HCT116 (cell line): ENCODE results near the gene POMGNT1. TPM values are rescaled to one million over a fixed set of nuclear protein-coding genes. Genes with fewer than 3 reads are reported as not detected.

Experiments used
- ATAC-seq: fragments of 200-7000 bp; cut with Tn5 transposase; 2 replicates; pipeline ENCODE4 v1.9.1; 2020; ENCODE audit warnings: mild to moderate bottlenecking, moderate library complexity
- BruUV-seq: library from RNA; stranded (reverse); fragments of 400-500 nt; replicated peaks from 2 replicates; lab custom pipeline; 2021; lab: Mats Ljungman, UMichigan
- CTCF ChIA-PET: fragments of 300-600 bp; sonication (Branson Sonifier 250); formaldehyde crosslinking; loops from one replicate; lab custom pipeline; 2021; ENCODE audit warnings: antibody characterized with exemption; lab: Charles Lee
- POLR2A ChIA-PET: fragments of 300-600, 350-600 bp; sonication (Branson Sonifier 250); formaldehyde crosslinking; loops from one replicate; lab custom pipeline; 2021; ENCODE audit warnings: antibody characterized with exemption; lab: Charles Lee
- RAD21 ChIA-PET, 2 experiments: fragments of 300-600 bp; sonication (Branson Sonifier 250); formaldehyde crosslinking; loops; one replicate each; lab custom pipeline; 2023; ENCODE audit warnings: low total read pairs in 2 of 2; ENCODE audit not compliant: uncharacterized antibody in 2 of 2, unreplicated experiment in 2 of 2, low non-redundant PET in 1 of 2; lab: Charles Lee
- DNase-seq: peaks from one replicate; pipeline ENCODE4 v3.0.0-alpha.2; 2010; ENCODE audit warnings: low read depth, low spot score
- H2AFZ ChIP-seq: fragments of 200-600 bp; shearing (Covaris generic), sonication (generic); 2 replicates; pipeline ENCODE4 v1.6.1; 2017; ENCODE audit warnings: low read depth, mixed run types, mixed read lengths, antibody characterized with exemption, low read length; ENCODE audit not compliant: poor library complexity, severe bottlenecking
- H3K27ac ChIP-seq: 2 replicates; pipeline ENCODE4 v1.5.1; 2012; ENCODE audit warnings: low read depth, low read length
- H3K27me3 ChIP-seq: fragments of 200-600 bp; sonication (generic); 2 replicates; pipeline ENCODE4 v1.6.1; 2016; ENCODE audit warnings: mixed run types, low read length, mixed read lengths; ENCODE audit not compliant: insufficient read depth
- H3K36me3 ChIP-seq, 2 experiments: fragments of 200-500 bp in 1 of 2; fragments of 200-600 bp in 1 of 2; sonication (Bioruptor generic) in 1 of 2; sonication (generic) in 1 of 2; 2 replicates each; pipeline versions ENCODE4 v1.5.1 to v1.6.1; 2014 to 2016; ENCODE audit warnings: low read length in 2 of 2, inconsistent platforms in 1 of 2, mixed read lengths in 1 of 2, mixed run types in 1 of 2; ENCODE audit not compliant: insufficient read depth in 2 of 2, control insufficient read depth in 1 of 2
- H3K4me1 ChIP-seq, 2 experiments: fragments of 200-600 bp in 1 of 2; sonication (generic) in 1 of 2; 2 replicates each; pipeline versions ENCODE4 v1.5.1 to v1.6.1; 2012 to 2017; ENCODE audit warnings: low read length in 2 of 2, inconsistent platforms in 1 of 2, mild to moderate bottlenecking in 1 of 2, mixed read lengths in 1 of 2, mixed run types in 1 of 2, moderate library complexity in 1 of 2; ENCODE audit not compliant: insufficient read depth in 2 of 2, control insufficient read depth in 1 of 2
- H3K4me2 ChIP-seq: fragments of 200-600 bp; sonication (generic); 2 replicates; pipeline ENCODE4 v1.6.1; 2017; ENCODE audit warnings: mixed run types, low read length, mixed read lengths
- H3K4me3 ChIP-seq, 2 experiments: fragments of 200-600 bp in 1 of 2; sonication (generic) in 1 of 2; replicated peaks in 1 of 2; 2 replicates each; pipeline ENCODE4 v1.5.1; 2011 to 2016; ENCODE audit warnings: low read length in 2 of 2, control low read depth in 1 of 2, low read depth in 1 of 2, mild to moderate bottlenecking in 1 of 2, mixed read lengths in 1 of 2, mixed run types in 1 of 2
- H3K79me2 ChIP-seq: fragments of 200-600 bp; sonication (generic); 2 replicates; pipeline ENCODE4 v1.6.1; 2017; ENCODE audit warnings: mild to moderate bottlenecking, mixed run types, low read length, moderate library complexity, mixed read lengths; ENCODE audit not compliant: insufficient read depth
- H3K9ac ChIP-seq: fragments of 200-600 bp; sonication (generic); 2 replicates; pipeline ENCODE4 v1.6.1; 2016; ENCODE audit warnings: low read length, mixed read lengths
- H3K9me2 ChIP-seq: fragments of 200-600 bp; sonication (generic), shearing (Covaris generic); 2 replicates; pipeline ENCODE4 v1.6.1; 2017; ENCODE audit warnings: mixed run types, mild to moderate bottlenecking, moderate library complexity; ENCODE audit not compliant: insufficient read depth
- H3K9me3 ChIP-seq, 2 experiments: fragments of 200-500 bp in 1 of 2; fragments of 200-600 bp in 1 of 2; sonication (Bioruptor generic) in 1 of 2; sonication (generic) in 1 of 2; 2 replicates each; pipeline ENCODE4 v1.6.1; 2014 to 2017; ENCODE audit warnings: low read length in 2 of 2, mixed read lengths in 2 of 2, inconsistent platforms in 1 of 2, low read depth in 1 of 2, mild to moderate bottlenecking in 1 of 2, mixed run types in 1 of 2, moderate library complexity in 1 of 2; ENCODE audit not compliant: control insufficient read depth in 1 of 2, insufficient read depth in 1 of 2
- H4K20me1 ChIP-seq: fragments of 200-600 bp; sonication (generic), shearing (Covaris generic); 2 replicates; pipeline ENCODE4 v1.6.1; 2017; ENCODE audit warnings: mixed run types, mild to moderate bottlenecking, moderate library complexity; ENCODE audit not compliant: insufficient read depth
- CBX3 ChIP-seq: IDR thresholded peaks from 2 replicates; pipeline ENCODE4 v1.6.1; 2012; ENCODE audit warnings: low read depth
- ELF1 ChIP-seq: IDR thresholded peaks from 2 replicates; pipeline ENCODE4 v1.6.1; 2012; ENCODE audit warnings: low read depth, borderline replicate concordance
- EZH2phosphoT487 ChIP-seq: fragments of 200-600 bp; IDR thresholded peaks from 2 replicates; pipeline ENCODE4 v1.6.1; 2018; ENCODE audit warnings: antibody characterized with exemption, borderline replicate concordance
- JUND ChIP-seq: IDR thresholded peaks from 2 replicates; pipeline ENCODE4 v1.6.1; 2012
- MAX ChIP-seq: IDR thresholded peaks from 2 replicates; pipeline ENCODE4 v1.6.1; 2012
- RAD21 ChIP-seq: IDR thresholded peaks from 2 replicates; pipeline ENCODE4 v1.6.1; 2012; ENCODE audit warnings: low read depth, mild to moderate bottlenecking
- REST ChIP-seq: IDR thresholded peaks from 2 replicates; pipeline ENCODE4 v1.6.1; 2012; ENCODE audit warnings: low read depth
- SRF ChIP-seq: IDR thresholded peaks from 2 replicates; pipeline ENCODE4 v1.6.1; 2012; ENCODE audit warnings: low read depth
- ZFX ChIP-seq: fragments of 450-650 bp; IDR thresholded peaks from 2 replicates; pipeline ENCODE4 v1.6.1; 2017
- intact Hi-C: fragments of 100-400 bp; cut with micrococcal nuclease; formaldehyde crosslinking; loops from 2 replicates; pipeline ENCODE4 v1.10.0; 2022
- total RNA-seq: library from RNA; stranded (reverse); gene quantifications from one replicate; pipeline ENCODE4 v1.2.1, GENCODE V29; 2021; ENCODE audit not compliant: unreplicated experiment

POMGNT1 gene
- total RNA-seq, 1 experiment from 2014 or later, result 97.7 TPM

GRCh38 chr1:46203738-46204405 is 5.6 kb upstream of the POMGNT1 start:
- Histone ChIP-seq H2AFZ (no peak overlapping the region), H3K9me2 (no peaks in the 10 kb centered on the region), H3K79me2 (no peaks in the 10 kb centered on the region), H3K9me3 (no peaks in the 10 kb centered on the region), H3K4me2 (no peak overlapping the region), H3K27me3 (no peaks in the 10 kb centered on the region), H3K4me3 (no peak overlapping the region), H3K9ac (no peak overlapping the region), H3K36me3 (no peaks in the 10 kb centered on the region), H4K20me1 (no peaks in the 10 kb centered on the region), H3K27ac (no peak overlapping the region), H3K4me1 (peaks cover 3 to 16% of the 10 kb centered on the region in 2 experiments; a peak in 3 of 4 replicates)
- ChIA-PET POLR2A (no interaction called here), RAD21 (no interaction called here), CTCF (no interaction called here)
- TF ChIP-seq RAD21 (no peak), MAX (no peak), CBX3 (no peak), REST (no peak), EZH2phosphoT487 (no peak), JUND (no peak), ZFX (no peak), SRF (no peak), ELF1 (no peak)
- DNase-seq (no peak), ATAC-seq (no peak)
- intact Hi-C loops, result no loop called here
- no TSS peak for BruUV-seq
